Renal pelvis (tissue), 4 donors: ENCODE results near the gene USH2A. TPM values are rescaled to one million over a fixed set of nuclear protein-coding genes. Genes with fewer than 3 reads are reported as not detected.

ENCODE experiments used
- DNase-seq: peaks from one replicate; pipeline ENCODE4 v3.0.0-alpha.2; 2013
- polyA plus RNA-seq, 3 donors: library from polyadenylated mRNA; unstranded; fragments of 120-200 nt; gene quantifications; one replicate each; pipeline ENCODE4 v1.2.1, GENCODE V29; 2013; ENCODE audit not compliant: insufficient read length in 3 of 3

Gene USH2A
- polyA plus RNA-seq, 3 donors: 0.07 to 0.37 (median 0.31) TPM

DNA sequence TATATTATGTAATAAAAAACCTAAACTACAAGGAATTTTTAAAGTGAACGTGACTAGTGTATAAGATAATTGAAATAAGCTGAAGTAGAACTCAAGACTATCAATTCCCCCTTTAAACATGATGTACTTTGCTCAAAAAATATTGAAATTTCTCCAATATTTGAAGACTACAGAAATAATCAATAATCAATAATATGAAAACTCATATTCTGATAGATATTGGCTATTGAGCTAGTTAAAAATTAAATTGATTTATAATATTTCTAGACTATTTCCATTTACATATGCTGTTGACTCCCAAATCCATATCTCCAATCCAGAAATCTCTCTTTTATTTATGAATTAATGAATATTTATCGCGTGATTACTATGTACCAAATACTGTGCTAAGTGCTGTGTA lies 133.2 kb downstream of the USH2A start:
- DNase-seq: no peak

DNA sequence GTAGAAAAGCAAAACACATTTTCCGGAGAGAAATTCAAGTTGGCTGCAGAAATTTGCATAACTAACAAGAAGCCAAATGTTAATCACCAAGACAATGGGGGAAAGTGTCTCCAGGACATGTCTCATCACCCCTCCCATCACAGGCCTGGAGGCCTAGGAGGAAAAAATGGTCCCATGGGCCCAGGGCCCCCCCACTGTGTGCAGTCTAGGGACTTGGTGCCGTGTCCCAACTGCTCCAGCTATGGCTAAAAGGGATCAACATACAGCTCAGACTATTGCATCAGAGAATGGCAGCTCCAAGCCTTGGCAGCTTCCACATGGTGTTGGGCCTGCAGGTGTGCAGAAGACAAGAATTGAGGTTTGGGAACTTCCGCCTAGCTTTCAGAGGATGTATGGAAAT lies 138.2 kb downstream of the USH2A start:
- no peak for DNase-seq

DNA sequence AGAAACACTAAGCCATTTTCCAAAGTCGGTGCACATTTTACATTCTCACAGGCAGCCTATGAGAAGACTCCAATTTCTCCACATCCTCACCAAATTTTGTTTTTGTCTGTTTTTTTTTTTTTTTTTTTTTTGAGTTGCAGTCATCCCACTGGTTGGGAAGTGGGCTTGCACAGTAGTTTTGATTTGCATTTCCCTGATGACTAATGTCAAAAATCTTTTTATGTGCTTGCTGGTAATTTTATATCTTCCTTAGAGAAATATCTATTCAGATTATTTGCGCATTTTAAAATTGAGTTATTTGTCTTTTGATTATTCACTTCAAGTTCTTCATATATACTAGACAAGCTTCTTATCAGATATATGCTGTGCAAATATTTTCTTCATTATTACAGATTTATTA lies 141.5 kb downstream of the USH2A start:
- DNase-seq: no peak

DNA sequence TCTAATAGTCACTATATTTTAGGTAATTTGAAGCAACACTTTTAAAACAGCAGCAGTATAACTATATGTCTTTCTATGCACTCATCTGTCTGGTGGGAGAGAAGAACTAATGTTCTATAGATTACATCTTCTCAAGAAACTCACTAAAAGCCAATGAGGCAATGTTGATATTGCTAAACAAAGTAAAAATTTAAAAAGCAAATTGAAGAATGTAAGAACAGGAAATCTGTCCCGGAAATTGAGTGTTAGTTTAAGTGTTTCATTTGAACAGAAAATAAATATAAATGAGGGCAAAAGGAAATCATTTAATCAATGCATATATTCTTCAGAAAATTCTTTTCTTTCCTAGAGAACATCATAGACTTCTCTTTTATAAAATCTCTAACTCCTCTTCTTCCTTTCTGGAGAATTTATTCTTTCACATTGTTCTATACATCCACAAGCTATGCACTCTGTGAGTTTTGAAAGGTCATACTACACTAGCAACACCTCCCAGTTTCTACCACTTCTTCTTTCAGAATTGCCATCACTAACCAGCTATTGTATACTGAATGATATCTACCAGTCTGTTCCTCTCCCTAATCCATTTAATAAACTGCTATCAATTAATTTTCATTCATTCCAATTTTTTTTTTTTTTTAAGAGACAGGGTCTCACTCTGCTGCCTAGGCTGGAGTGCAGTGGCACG lies 153.0 kb downstream of the USH2A start:
- no peak for DNase-seq

DNA sequence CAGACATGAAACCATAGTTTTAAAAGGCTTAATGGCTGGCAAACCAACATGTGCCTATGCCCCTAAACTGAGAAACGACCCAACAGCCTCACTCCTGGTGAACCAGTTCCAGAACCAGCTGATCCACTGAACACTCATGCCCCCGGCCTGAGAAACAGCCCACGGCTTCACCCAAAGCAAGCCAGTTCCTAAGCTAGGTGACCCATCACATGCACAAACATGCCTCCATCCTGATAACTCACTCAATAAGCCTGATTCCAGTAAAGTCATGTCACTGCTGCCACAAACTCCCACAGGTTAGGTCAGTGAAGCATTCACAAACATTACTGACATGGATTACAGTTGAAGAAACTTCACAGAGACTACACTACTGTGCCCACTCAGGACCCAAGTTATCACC lies 161.6 kb downstream of the USH2A start:
- DNase-seq: no peak

DNA sequence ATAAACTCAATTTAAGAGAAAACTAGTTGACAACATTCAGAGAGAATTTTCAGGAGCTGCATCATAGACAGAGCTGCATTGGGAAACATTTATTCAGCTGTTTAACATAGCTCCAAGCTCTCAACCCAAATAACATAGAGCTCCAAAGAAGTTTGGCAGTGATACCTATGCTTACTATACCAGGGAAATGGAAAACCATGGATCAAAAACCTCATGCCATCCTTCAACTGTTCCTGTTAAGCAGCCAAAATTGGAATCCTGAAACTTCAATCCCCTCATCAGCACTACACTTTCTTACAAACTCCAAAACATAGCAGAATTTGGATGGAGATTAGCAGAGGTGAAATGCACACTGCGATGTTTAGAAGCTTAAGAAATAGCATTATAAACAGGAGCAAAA lies 164.4 kb downstream of the USH2A start:
- DNase-seq: no peak

DNA sequence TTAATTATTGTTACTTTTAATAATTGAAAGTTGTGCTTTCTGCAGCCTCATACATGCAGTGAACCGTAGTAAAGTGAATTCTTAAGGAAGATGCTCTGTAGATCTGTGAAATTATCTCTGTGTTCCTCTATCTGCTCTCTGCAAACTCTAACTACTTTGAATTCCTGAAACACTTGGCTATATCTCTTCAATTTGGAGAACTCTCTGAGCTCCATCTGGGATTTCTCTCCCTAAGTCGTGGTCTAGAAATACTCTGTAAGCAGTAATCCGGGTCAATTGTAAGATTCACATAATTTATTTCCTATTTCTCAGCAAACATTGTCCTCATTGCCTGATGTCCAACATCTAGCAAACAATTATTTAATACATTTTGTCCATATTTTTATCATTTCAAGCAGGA lies 164.9 kb downstream of the USH2A start:
- DNase-seq: no peak

DNA sequence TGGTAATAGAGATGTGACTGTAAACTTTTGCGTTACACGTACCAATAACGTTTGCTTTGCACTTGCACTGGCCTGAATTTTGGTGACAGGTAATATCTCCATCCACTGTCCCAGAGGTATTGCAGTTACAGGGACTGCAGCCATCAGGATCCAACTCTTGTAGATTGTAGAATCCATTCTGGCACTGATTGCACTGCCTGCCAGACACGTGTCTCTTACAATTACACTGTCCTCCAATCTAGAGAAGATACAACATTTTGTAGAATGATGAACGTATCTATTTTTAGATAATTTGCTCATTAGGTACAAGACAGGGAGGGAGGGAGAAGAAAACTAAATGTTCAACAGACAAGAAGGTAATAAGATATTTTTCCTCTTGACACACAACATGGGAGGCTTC lies 172.4 kb downstream of the USH2A start:
- no peak for DNase-seq

DNA sequence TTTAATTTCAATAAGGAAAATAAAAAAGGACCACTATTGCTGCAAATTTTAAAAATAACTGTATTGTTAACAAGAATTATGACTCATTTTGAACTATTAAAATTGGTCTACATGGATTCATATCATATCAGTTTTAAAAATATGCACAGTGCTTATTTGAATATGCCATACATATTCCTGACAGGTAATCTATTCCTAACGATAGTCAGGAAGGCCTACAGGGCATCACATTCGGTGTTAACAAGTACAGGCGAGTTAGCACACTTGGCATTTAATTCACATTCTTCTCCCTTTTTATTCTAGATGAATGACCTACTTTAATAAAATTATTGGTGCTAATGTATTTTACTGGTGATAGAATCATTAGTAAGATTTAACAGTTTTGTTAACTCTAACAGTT lies 174.6 kb downstream of the USH2A start:
- DNase-seq: no peak

DNA sequence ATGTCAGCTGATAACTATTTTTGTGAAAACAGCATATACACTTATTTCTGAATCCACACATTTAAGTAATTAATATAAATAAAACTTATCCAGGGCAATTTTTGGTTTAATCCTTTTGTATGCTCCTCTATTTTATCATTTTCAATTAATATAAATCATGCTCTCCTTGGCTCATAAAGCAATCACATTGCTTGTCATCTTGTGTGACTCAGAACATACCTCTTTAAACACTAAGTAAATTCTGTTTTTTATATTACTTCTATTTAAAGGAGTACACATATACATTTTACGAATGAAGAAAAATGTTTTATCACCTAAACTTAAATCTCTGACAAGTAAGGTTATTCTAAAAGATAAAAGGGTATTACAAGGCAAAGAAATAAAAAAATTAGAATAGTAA lies 175.3 kb downstream of the USH2A start:
- DNase-seq: no peak

DNA sequence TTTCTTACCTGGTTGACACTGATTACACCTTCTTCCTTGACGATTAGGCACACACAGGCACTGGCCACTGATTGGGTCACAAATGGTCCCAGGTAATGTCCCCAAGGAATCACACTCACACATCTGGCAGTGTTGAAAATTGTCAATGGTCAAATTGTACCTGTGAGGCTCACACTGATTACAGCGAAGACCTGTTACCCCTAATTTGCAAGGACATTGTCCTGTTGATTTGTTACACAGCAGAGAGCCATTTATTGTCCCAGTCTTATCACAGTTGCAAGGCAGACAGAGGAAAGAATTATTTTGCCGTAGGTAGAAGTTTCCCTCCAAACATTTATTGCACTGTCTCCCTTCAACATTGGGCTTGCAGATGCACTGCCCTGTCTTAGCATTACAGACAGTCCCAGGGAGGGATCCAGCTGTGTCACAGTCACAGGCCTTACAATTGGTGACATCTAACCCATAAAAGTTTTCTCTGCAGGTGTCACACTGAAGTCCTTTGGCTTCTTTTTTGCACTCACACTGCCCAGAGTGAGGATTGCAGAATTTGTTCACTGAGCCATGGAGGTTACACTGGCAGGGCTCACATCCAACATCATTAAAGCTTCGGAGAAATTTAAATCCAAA lies 176.6 kb downstream of the USH2A start:
- no peak for DNase-seq

DNA sequence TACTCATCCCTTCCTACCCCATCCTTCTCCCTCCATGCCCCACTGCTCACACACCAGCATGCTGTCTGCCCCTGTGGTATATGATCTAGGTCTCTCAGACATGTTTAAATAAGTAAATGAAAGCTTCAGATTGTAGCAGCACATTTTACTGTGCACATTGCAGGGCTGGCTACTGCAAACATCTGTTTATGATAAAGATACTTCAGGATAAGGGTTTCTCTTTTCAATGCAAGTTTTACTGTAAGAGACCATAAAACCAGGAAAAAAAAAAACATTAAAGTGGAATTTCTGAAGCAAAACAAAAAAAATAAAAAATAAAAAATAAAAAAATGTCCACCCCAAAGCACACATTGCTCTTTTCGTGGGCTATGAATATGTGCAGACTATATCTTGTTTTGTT lies 184.4 kb downstream of the USH2A start:
- DNase-seq: no peak

DNA sequence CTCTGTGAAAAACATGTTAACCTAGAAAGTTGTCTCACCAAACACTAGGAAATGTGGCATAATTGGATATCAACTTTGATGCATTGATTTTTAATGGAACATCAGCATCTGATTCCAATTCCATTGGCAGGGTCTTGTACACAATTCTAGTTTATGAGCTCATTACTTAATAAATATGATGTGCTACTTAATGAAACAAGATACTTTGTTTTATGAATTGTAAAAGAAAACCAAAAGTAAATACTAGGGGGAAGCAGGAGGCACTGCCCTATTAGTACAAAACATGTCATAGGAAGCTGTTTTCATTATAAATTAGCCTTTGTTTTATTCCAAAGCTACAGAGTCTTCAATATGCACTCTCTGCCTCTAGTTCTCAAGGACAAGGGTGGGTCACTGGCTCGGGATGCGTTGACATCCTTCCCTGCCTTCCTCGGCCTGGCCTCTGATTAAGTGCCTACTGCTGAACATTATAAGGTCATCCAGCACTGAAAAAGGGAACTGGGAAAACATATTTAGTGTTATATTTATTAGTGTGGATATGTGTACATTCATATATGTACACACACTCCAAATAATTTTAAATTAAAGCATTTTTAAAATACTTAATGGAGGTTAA lies 185.2 kb downstream of the USH2A start:
- no peak for DNase-seq

DNA sequence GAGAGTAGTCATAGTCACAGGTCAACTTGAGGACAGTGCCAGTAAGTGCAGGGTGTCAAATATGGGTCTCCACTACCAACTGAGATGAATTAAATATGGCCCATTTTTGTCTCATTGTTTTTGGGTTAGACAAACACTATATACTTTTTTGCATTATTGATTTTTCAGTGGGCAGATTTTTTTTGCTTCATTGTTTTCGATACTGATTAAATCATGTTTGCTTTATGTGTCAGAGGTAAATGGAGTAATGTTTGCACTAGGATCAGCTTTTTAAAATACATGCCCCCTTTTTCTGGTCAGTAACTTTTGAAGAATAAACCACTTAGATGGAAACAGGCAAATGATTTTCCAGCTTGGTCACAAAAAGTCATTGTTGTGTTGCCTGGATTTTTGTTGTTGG lies 199.0 kb downstream of the USH2A start:
- no peak for DNase-seq

DNA sequence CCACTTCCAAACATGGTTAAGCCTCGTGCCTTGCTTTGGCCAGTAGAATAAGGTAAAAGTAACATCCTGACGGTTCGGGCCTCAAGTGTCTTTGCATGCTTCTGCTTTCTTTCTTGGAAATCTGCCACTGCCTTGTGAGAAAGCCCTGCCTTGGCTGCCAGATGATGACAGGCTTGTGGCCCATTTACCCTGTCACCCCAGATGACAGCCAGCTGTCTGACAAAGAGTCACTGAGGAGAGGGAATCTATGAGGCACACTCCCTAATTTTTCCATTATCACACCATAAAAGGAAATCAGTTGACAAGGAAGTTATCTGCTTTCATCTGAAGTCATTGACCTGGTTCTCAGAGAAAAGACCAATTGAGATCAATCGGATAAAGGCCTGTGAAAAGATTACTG lies 199.8 kb downstream of the USH2A start:
- no peak for DNase-seq

DNA sequence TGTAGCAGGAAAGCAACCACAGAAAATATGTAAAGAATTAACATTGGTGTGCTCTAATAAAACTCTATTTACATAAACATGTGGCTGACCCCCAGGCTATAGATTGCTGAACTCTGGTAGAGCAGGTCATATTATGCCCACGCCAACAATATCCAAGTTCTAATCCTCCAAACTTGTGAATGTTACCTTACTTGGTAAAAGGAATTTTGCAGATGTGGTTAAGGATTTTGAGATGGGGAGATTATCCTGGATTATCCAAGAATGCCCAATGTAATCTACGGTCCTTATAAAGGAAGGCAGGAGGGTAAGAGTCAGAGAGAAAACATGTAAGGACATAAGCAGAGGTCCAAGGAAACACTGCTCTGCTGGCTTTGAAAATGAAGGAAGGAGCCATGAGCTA lies 201.0 kb downstream of the USH2A start:
- no peak for DNase-seq

DNA sequence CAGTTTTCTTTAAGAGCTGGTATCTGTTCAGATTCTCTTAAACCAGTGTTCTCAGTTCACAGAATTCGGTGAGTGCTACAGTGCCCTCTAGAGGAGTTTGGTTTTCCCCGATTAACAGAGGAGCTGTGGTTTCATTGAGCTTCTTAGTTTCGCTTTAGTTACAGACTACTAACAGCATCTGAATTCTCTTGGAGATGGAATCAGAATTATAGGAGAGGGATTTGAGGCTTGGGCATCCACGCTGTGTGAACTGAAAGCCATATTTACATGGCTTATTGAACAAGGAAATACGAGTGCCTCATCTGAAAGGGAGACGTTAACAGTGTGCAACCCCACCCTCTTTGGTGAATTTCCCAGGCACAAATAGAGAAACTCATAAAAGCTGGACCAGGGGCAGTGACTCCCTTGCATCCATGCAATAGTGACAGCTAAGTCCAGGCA lies 202.0 kb downstream of the USH2A start:
- peak; percentile 81 for DNase-seq

DNA sequence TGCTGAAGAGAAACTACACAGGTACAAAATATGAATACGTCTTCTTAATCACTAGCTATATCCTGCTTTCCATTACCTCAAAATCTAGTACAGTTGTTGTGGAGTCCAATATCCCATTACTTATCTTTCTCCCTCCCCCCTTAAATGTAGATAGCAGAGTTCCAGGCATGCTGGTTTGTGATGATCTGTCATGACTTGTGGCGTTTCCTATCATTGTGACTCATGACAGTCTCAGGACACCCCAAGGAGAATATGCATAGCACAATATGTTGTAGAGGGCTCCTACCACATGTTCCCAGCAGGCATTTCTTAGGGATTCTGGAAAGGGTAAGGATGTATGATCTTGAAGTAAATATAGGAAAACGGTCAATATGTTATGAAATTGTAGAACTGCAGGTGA lies 206.9 kb downstream of the USH2A start:
- no peak for DNase-seq

DNA sequence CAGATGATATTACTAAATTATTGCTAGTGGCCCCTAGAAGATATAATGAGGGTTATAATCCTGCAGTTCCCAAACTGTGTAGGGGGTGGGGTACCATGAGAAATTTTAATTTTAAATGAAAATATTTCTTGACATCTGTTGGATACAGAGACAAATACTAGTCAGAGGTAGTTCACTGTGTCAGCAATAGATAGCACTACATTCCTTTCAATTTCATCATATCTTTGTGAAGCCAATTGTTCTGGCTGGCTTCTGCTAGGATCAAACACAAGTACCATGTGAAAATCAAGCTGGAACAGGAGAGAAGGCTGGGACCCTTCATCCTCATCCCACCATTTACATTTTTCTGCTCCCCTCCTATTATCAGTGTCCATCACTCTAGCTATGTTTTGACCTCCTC lies 208.1 kb downstream of the USH2A start:
- no peak for DNase-seq

DNA sequence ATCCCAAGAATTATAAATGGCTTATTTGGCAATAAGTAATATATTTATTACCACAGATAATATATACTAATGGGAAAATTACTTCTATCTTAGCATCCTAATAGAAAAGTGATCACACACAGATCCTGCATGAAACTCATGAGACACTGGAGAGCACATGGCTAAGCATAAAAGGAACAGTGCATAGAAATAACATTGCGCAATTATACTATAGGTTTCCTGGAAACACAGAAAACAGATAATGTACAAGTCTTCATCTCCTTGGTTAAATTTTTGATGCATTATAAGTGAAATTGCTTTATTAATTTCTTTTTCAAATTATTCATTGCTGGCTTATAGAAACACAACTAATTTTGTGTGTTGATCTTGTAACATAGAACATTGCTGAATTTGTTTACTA lies 210.4 kb downstream of the USH2A start:
- DNase-seq: no peak

DNA sequence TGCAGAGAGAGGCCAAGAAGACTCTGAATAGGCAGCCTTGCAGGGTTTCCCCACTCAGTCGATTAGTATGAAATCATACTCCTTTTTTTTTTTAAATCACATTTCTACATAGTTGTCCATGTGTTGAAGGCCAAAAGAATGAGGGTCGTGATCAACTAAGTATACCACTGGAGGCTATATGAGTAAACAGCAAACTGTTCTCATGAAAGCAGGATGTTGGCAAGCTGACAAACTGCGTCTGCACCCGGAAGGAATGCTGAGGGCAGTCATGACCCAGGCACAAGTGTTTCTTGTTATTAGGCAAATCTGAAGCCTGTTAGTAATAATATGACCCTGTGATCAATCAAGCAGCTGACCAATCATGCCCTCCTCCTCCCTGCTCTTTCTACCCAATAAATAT lies 213.2 kb downstream of the USH2A start:
- DNase-seq: no peak

DNA sequence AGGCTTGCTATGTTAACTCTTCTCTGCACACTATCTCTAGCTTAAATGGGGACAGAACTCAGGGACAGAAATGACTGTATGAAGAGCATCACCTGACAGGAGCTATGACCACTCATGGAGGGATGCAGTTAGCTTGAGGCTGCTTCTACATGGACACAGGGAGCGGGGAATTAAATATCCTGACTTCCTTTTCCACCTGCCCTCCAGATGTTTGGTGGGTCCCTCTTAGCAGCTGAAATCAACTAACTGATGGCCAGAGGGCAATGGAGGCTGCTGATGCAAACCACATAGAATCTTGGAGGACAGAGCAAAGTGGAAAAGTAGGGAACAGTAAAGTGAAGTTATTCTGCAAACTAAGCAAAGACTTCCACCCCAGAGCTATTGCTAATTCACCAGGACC lies 214.1 kb downstream of the USH2A start:
- DNase-seq: no peak

DNA sequence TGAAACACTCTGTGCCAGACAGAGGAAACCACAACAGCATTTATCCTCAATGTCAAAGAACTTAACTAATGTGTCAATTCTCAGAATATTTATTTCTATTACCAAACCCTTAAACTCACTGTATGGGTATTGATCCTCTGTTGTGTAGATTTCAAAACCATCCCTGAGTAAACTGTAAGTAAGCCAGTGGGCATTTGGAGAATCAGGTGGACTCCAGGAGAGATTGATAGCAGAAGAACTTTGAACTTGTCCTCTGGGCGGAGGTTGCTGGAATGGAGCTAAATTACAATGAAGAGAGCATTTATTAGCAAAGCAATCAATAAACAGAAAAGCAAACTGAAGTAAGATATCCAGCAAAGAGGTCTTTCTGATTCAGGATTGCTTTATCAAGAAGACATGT lies 216.1 kb downstream of the USH2A start:
- DNase-seq: no peak

DNA sequence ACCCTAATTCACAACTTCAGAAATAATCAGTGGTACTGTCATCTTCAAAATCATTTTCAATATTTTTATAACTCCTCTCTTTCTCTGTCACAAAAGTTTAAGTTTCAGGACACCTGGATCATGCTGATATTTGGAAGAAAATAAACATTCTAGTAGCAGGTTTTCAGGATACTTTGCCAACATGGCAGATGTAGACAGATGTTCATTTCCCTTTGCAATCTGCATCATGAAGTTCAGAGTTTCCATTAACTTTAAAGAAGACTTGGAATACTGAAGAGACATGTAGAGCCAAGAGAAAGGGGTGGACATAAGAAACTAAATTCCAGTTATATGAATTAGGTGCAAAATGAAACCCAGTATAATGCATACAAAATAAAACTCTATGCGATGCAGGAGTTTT lies 218.1 kb downstream of the USH2A start:
- no peak for DNase-seq
